Fibroblast of upper back skin (primary cell): ENCODE data around the gene UBE2S.
"Not testable (repeated sequence)": the region's sequence is repeated elsewhere in the genome, so short reads cannot be mapped to it uniquely, and the experiment has no call there.

Experiments
- DNase-seq: peaks from one replicate; pipeline ENCODE4 v3.0.0-alpha.2; 2013

The UBE2S gene

GRCh38 chr19:55402509-55402908 is 5.1 kb downstream of the UBE2S start:
- DNase-seq = no peak

GRCh38 chr19:55401390-55401789 is 6.2 kb downstream of the UBE2S start:
- DNase-seq = not testable (repeated sequence)

- no peak for DNase-seq
Observed at GRCh38 chr19:55400281-55401087, 7.1 kb downstream of the UBE2S start.

GRCh38 chr19:55398200-55398925 is 9.2 kb downstream of the UBE2S start:
- DNase-seq = no peak

- no peak for DNase-seq
Observed at GRCh38 chr19:55392820-55393761, 14.5 kb downstream of the UBE2S start.

- no peak for DNase-seq
Observed at GRCh38 chr19:55391702-55392615, 15.6 kb downstream of the UBE2S start.

GRCh38 chr19:55391191-55391670 is 16.4 kb downstream of the UBE2S start:
- DNase-seq = no peak

GRCh38 chr19:55390461-55390880 is 17.1 kb downstream of the UBE2S start:
- no peak for DNase-seq

- DNase-seq = no peak
Observed at GRCh38 chr19:55389386-55390317, 17.9 kb downstream of the UBE2S start.

- no peak for DNase-seq
Observed at GRCh38 chr19:55387736-55388497, 19.7 kb downstream of the UBE2S start.

- no peak for DNase-seq
Observed at GRCh38 chr19:55386493-55386971, 21.1 kb downstream of the UBE2S start.

- peak; percentile 98 for DNase-seq
Observed at GRCh38 chr19:55385724-55386492, 21.7 kb downstream of the UBE2S start, which contains the start of gene RPL28. Gene RPL28, plus strand, starts transcription at chr19:55385932. Its CDS starts 426 bp downstream, at chr19:55386358.

- peak; percentile 96 for DNase-seq
Observed at GRCh38 chr19:55384920-55385723, 22.5 kb downstream of the UBE2S start.

GRCh38 chr19:55384131-55384919 is 23.3 kb downstream of the UBE2S start, which contains the start of gene TMEM238:
Gene TMEM238, minus strand, starts transcription at chr19:55384292. Its CDS starts 33 bp downstream, at chr19:55384259.
- no peak for DNase-seq

GRCh38 chr19:55383279-55384130 is 24.1 kb downstream of the UBE2S start:
- DNase-seq = peak; percentile 62
